ENCODE results near the gene EVC2.

EVC2 gene

GRCh38 chr4:5711479-5712184, 3.3 kb upstream of the EVC2 start:
- ATAC-seq (replicated peaks), result no peak
- peaks cover 10 to 20% of the 10 kb centered on the region in 2 donors for H3K4me1 Mint-ChIP-seq
- H3K27me3 Mint-ChIP-seq, result peaks cover 40 to 66% of the 10 kb centered on the region in 2 donors
- no peak for DNase-seq
- H3K4me3 Mint-ChIP-seq, result peak overlapping the region in 1 of 2 donors; percentile 30
- peaks cover 0 to 3% of the 10 kb centered on the region in 2 donors for H3K36me3 Mint-ChIP-seq
- peaks cover 6 to 8% of the 10 kb centered on the region in 2 donors for H3K9me3 Mint-ChIP-seq
- H3K27ac Mint-ChIP-seq, result no peak overlapping the region

GRCh38 chr4:5710961-5711478, 2.7 kb upstream of the EVC2 start, which contains the start of gene EVC:
Gene EVC (plus strand): TSS chr4:5711201. CDS start chr4:5711381, 180 bp downstream.
- ATAC-seq (replicated peaks) (peak; percentile 62 to 63), DNase-seq (no peak)
- Mint-ChIP-seq H3K9me3 (peaks cover 6 to 8% of the 10 kb centered on the region in 2 donors), H3K4me1 (peaks cover 12 to 21% of the 10 kb centered on the region in 2 donors), H3K27ac (no peak within 1 kb of the TSS), H3K36me3 (peaks cover 0 to 3% of the 10 kb centered on the region in 2 donors), H3K4me3 (peak within 1 kb of the TSS; percentile 75 to 85), H3K27me3 (peaks cover 46 to 72% of the 10 kb centered on the region in 2 donors)

DNA sequence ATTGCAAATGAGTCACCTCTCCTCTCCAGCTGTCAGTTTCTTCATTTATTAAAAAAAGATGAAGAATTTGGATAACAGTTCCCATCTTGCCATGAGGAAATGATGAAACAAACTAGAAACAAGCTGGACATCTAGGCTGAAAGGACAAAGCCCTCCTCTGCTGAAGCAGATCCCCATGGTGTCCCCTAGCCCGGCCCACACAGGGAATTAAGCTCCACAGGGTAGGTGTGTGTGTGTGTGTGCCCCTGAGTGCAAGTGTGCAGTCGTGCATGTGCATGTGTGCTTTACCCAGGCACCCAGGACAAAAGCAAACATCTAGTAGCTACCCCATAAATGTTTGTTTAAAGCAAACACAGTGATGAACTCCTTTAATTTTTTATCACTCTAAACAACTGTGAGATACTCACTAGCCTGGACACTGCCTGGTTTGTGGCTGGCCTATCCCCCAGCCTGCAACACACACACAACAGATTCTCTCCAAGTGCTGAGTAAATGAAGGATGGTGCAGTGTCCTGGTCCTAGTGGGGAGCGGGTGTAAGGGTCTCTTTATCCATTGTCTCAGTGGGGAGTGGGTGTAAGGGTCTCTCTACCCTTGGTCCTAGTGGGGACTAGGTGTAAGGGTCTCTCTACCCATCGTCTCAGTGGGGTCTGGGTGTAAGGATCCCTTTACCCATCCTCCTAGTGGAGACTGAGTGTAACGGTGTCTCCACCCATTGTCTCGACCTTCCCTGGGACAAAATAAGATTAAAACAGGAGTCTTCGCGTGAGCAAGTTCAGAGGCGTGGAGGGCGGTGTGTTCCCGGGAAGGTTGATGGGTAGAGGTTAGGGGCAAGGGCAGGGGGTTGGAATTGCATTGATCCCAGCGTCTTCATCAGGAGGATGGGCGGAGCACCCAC, 2.0 kb upstream of the EVC2 start:
- Mint-ChIP-seq H3K27me3 (peaks cover 48 to 75% of the 10 kb centered on the region in 2 donors), H3K4me1 (peaks cover 12 to 21% of the 10 kb centered on the region in 2 donors), H3K27ac (no peak overlapping the region), H3K36me3 (peaks cover 0 to 3% of the 10 kb centered on the region in 2 donors), H3K9me3 (peaks cover 6 to 8% of the 10 kb centered on the region in 2 donors), H3K4me3 (peak overlapping the region; percentile 75 to 85)
- ATAC-seq (replicated peaks) (peak; percentile 42 to 53), DNase-seq (no peak)

- H3K4me1 Mint-ChIP-seq, result peaks cover 12 to 21% of the 10 kb centered on the region in 2 donors
- H3K27ac Mint-ChIP-seq, result no peak overlapping the region
- H3K36me3 Mint-ChIP-seq, result peaks cover 0 to 3% of the 10 kb centered on the region in 2 donors
- no peak overlapping the region for H3K4me3 Mint-ChIP-seq
- no peak for DNase-seq
- ATAC-seq (replicated peaks), result no peak
- peaks cover 4 to 11% of the 10 kb centered on the region in 2 donors for H3K9me3 Mint-ChIP-seq
- H3K27me3 Mint-ChIP-seq, result peaks cover 51 to 71% of the 10 kb centered on the region in 2 donors
Observed at GRCh38 chr4:5709207-5709575, 832 bp upstream of the EVC2 start.

DNA sequence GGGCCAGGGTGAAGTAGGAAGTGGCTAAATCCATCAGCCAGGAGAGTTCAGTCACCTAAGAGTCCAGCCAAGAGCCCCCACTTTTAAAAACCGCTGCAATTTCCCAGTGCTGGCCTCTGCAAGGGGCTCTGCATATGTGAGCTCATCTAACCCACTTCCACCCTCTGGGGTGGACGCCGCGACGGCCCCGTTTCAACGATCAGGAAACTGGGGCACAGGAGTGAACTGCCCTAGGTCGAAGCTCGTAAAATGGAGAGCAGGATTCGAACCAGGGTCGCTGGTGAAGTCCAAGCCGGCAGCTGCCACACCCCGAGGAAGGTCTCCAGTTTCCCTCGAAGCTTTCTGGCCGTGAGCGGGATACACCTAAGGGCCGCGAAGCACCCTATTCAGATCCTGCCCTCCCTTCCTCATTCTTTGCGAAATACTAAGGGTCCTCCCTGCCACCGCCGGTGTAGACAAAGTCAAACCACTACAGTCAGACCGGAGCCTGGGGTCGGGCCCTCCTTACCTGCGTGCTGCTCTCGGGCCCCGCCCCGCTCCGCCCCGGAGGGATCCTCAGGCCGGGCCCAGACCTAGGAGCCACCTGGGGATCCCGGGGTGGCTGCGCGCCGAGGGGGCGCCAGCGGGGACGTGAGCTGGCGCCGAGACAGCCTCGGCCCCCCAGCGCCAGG, 446 bp downstream of the EVC2 start:
- peaks cover 54 to 67% of the 10 kb centered on the region in 2 donors for H3K27me3 Mint-ChIP-seq
- peaks cover 7 to 16% of the 10 kb centered on the region in 2 donors for H3K9me3 Mint-ChIP-seq
- ATAC-seq (replicated peaks) (peak; percentile 28 to 33), DNase-seq (no peak)
- no peaks in the 10 kb centered on the region for H3K36me3 Mint-ChIP-seq
- H3K4me3 Mint-ChIP-seq, result peak overlapping the region; percentile 25 to 35
- H3K4me1 Mint-ChIP-seq, result peaks cover 12 to 21% of the 10 kb centered on the region in 2 donors
- H3K27ac Mint-ChIP-seq, result no peak overlapping the region

- no peaks in the 10 kb centered on the region for H3K36me3 Mint-ChIP-seq
- ATAC-seq (replicated peaks) (no peak), DNase-seq (no peak)
- H3K4me1 Mint-ChIP-seq, result peaks cover 12 to 21% of the 10 kb centered on the region in 2 donors
- no peak overlapping the region for H3K27ac Mint-ChIP-seq
- peak overlapping the region; percentile 35 to 37 for H3K4me3 Mint-ChIP-seq
- H3K9me3 Mint-ChIP-seq, result peaks cover 7 to 12% of the 10 kb centered on the region in 2 donors
- H3K27me3 Mint-ChIP-seq, result peaks cover 50 to 62% of the 10 kb centered on the region in 2 donors
Observed at GRCh38 chr4:5707366-5707765, 993 bp downstream of the EVC2 start.

- peaks cover 7 to 11% of the 10 kb centered on the region in 2 donors for H3K9me3 Mint-ChIP-seq
- H3K27ac Mint-ChIP-seq, result no peak overlapping the region
- H3K36me3 Mint-ChIP-seq, result no peaks in the 10 kb centered on the region
- ATAC-seq (replicated peaks), result no peak
- peaks cover 43 to 55% of the 10 kb centered on the region in 2 donors for H3K27me3 Mint-ChIP-seq
- H3K4me3 Mint-ChIP-seq, result peak overlapping the region in 1 of 2 donors; percentile 37
- H3K4me1 Mint-ChIP-seq, result peaks cover 12 to 21% of the 10 kb centered on the region in 2 donors
- DNase-seq, result no peak
Observed at GRCh38 chr4:5706486-5707290, 1.7 kb downstream of the EVC2 start.

GRCh38 chr4:5705647-5706320, 2.6 kb downstream of the EVC2 start:
- H3K4me1 Mint-ChIP-seq, result peaks cover 12 to 19% of the 10 kb centered on the region in 2 donors
- H3K27ac Mint-ChIP-seq, result no peak overlapping the region
- DNase-seq (no peak), ATAC-seq (replicated peaks) (no peak)
- no peaks in the 10 kb centered on the region for H3K36me3 Mint-ChIP-seq
- peaks cover 7 to 11% of the 10 kb centered on the region in 2 donors for H3K9me3 Mint-ChIP-seq
- H3K27me3 Mint-ChIP-seq, result peaks cover 40 to 52% of the 10 kb centered on the region in 2 donors
- no peak overlapping the region for H3K4me3 Mint-ChIP-seq

DNA sequence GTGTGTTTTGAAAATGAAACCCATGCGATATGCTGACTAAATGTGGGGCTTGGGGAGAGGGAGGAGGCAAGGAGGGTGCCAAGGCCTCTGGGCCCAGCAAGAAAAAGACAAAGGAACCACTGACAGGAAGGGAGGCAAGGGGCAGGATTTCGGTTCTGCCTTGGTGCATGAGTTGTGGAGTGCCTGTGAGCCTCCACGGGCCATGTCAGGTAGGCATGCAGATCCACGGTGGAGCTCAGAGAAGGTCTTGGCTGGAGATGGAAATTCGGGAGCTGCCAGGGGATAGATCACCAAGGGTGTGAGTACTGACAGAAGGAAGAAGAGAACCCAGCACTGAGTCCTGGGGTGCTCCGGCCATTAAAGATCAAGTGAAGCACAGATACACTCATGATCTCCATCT, 4.1 kb downstream of the EVC2 start:
- Mint-ChIP-seq H3K4me1 (peaks cover 7 to 14% of the 10 kb centered on the region in 2 donors), H3K36me3 (no peaks in the 10 kb centered on the region), H3K4me3 (no peak overlapping the region), H3K27me3 (peaks cover 28 to 37% of the 10 kb centered on the region in 2 donors), H3K27ac (no peak overlapping the region), H3K9me3 (peaks cover 7 to 11% of the 10 kb centered on the region in 2 donors)
- ATAC-seq (replicated peaks), result no peak
- DNase-seq, result no peak

- no peak for DNase-seq
- no peak overlapping the region for H3K4me3 Mint-ChIP-seq
- H3K36me3 Mint-ChIP-seq, result no peaks in the 10 kb centered on the region
- ATAC-seq (replicated peaks), result no peak
- peaks cover 7 to 14% of the 10 kb centered on the region in 2 donors for H3K4me1 Mint-ChIP-seq
- peaks cover 7 to 11% of the 10 kb centered on the region in 2 donors for H3K9me3 Mint-ChIP-seq
- H3K27ac Mint-ChIP-seq, result no peak overlapping the region
- H3K27me3 Mint-ChIP-seq, result peaks cover 28 to 32% of the 10 kb centered on the region in 2 donors
Observed at GRCh38 chr4:5703831-5704230, 4.5 kb downstream of the EVC2 start.

GRCh38 chr4:5701971-5702370, 6.4 kb downstream of the EVC2 start:
- H3K9me3 Mint-ChIP-seq, result peaks cover 7 to 11% of the 10 kb centered on the region in 2 donors

DNA sequence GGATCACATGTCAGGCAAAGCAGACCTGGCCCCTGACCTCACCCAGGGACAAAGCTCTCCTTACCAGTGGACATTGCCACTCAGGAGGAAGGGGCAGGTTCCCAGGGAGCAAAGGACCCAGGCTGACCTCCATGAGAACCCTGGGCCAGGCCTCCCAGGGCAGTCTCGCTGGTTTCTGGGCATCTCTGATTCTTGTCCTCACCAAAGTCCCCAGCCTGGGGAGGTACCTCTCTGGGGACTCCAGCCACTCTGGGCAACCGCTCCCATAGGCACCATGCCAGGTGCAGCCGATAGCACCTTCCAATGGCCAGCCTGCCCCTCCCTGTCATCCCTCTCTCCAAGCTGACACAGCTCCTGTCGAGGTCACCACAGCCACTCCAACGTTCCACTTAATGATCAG, 7.9 kb downstream of the EVC2 start:
- H3K27me3 Mint-ChIP-seq, result peaks cover 7 to 10% of the 10 kb centered on the region in 2 donors
- ATAC-seq (replicated peaks) (no peak), DNase-seq (no peak)
- H3K27ac Mint-ChIP-seq, result no peak overlapping the region
- no peaks in the 10 kb centered on the region for H3K4me1 Mint-ChIP-seq
- peaks cover 7 to 11% of the 10 kb centered on the region in 2 donors for H3K9me3 Mint-ChIP-seq
- no peaks in the 10 kb centered on the region for H3K36me3 Mint-ChIP-seq
- no peak overlapping the region for H3K4me3 Mint-ChIP-seq

More at GRCh38 chr4:5701971-5702370, 6.4 kb downstream of the EVC2 start:
- Mint-ChIP-seq H3K27me3 (peaks cover 19 to 21% of the 10 kb centered on the region in 2 donors), H3K27ac (no peak overlapping the region), H3K4me1 (peaks cover 2 to 5% of the 10 kb centered on the region in 2 donors), H3K36me3 (no peaks in the 10 kb centered on the region), H3K4me3 (no peak overlapping the region)
- ATAC-seq (replicated peaks) (no peak), DNase-seq (no peak)

DNA sequence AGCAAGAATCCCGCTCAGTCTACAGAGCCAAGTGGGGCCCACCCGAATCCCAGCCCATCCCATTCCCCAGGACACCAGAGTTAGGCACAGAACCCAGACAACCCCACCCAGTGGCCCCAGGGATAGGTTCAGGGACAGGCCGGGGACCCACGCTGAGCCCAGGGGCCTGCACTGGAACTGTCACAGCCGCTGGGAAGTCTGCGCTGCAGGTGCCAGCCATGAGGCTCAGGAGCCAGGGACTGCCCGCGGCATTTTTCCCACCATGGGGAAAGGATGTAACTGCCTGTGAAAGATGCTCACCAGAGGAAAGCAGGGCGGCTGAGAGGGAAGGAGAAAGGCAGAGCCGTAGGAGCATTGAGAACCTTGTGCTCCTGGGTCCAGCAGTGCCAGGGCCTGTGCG, 12.0 kb downstream of the EVC2 start:
- Mint-ChIP-seq H3K27ac (no peak overlapping the region), H3K4me3 (no peak overlapping the region), H3K4me1 (no peaks in the 10 kb centered on the region), H3K27me3 (no peaks in the 10 kb centered on the region), H3K36me3 (no peaks in the 10 kb centered on the region), H3K9me3 (no peaks in the 10 kb centered on the region)
- no peak for DNase-seq
- ATAC-seq (replicated peaks), result no peak
